ENCODE measurements around the gene MCC.
"Not testable (repeated sequence)": the region's sequence is repeated elsewhere in the genome, so short reads cannot be mapped to it uniquely, and the experiment has no call there.

The MCC gene

GRCh38 chr5:113405530-113405929, 82.7 kb downstream of the MCC start:
- DNase-seq, result no peak

- DNase-seq, result no peak
Measured at GRCh38 chr5:113404269-113404668, 84.0 kb downstream of the MCC start.

DNA sequence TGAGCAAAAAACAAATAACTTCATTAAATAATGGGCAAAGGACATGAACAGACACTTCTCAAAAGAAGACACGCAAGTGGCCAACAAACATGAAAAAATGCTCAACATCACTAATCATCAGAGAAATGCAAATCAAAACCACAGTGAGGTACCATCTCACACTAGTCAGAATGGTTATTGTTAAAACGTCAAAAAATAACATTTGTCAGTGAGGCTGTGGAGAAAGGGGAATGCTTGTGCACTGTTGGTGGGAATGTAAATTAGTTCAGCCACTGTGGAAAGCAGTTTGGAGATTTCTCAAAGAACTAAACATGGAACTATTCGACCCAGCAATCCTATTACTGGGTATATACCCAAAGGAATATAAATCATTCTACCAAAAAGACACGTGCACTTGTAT, 90.3 kb downstream of the MCC start:
- not testable (repeated sequence) for DNase-seq

- no peak for DNase-seq
Measured at GRCh38 chr5:113397046-113397445, 91.2 kb downstream of the MCC start.

- no peak for DNase-seq
Measured at GRCh38 chr5:113394658-113395057, 93.6 kb downstream of the MCC start.

- no peak for DNase-seq
Measured at GRCh38 chr5:113390224-113390623, 98.0 kb downstream of the MCC start.

GRCh38 chr5:113389116-113389515, 99.1 kb downstream of the MCC start:
- no peak for DNase-seq

- DNase-seq, result no peak
Measured at GRCh38 chr5:113387844-113388243, 100.4 kb downstream of the MCC start.

DNA sequence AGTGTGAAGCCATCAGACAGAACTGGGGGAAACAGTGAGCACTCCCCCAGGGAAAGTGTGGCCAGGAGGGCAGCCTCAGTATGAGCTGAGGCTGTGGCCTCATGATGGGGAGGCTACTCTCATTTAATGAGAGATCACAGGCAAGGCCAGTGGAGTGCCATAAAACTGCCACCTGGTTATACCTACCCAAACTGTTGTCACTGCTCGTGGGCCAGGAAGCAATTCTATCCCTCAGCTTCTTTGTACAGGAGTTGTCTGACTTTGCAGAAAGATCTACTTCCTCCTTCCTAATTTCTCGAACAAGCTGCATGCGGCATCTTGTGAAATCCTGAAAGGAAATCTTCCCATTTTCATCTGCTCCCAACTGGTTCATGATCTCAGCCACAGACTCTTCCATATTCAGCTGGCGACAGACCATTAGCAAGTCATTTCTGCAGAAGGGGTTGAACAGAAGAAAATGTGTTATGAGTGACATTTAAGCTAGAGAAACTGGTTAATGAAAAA, 103.4 kb downstream of the MCC start:
- no peak for DNase-seq

- DNase-seq, result no peak
Measured at GRCh38 chr5:113382731-113383130, 105.5 kb downstream of the MCC start.

DNA sequence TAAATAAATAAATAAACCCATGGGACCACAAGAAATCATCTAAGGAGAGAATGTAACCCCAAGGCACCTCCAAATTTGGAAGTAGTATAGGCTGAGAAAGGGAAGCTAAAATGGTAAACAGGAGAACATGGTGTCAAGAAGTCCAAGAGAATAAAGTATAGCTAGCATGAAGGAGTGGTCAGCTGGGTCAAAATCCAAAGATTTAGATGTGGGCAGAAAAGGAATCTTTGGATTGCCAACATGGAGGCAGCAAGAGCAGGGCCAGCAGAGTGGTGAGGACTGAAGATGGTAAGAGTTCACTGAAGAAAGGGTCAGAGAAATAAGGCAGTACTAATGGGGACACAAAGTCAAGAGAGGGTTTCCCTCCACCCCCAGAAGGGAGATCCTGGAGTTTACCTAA, 106.5 kb downstream of the MCC start:
- DNase-seq, result no peak

- no peak for DNase-seq
Measured at GRCh38 chr5:113380807-113381326, 107.4 kb downstream of the MCC start.

- no peak for DNase-seq
Measured at GRCh38 chr5:113379936-113380806, 108.1 kb downstream of the MCC start.

DNA sequence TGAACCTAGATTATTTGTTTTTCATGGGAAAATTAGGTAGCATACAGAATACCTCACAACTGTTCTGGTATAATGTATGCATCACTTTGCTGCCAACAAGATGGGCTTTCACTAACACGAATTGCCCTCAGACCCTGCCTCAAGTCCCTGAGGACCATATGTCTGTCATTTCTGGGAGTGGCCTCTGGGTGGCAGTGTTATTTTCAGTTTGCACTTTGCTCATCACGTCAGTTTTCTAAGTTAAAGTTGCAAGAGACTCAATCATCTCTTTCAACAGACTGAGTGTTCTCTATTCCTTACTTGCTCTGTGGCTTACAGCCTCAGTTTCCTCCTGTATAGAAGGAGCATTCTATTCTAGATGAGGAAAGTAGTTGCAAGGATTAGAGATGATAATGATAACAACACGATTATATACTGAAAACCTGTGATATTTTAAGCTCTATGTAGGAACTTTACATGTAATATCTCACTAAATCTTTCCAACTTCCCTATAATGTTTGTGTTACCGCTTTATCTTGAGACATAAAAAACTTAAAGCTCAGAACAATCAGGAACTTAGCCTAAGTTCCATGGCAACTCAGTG, 109.2 kb downstream of the MCC start:
- peak; percentile 33 for DNase-seq

- DNase-seq, result no peak
Measured at GRCh38 chr5:113378514-113378913, 109.7 kb downstream of the MCC start.

DNA sequence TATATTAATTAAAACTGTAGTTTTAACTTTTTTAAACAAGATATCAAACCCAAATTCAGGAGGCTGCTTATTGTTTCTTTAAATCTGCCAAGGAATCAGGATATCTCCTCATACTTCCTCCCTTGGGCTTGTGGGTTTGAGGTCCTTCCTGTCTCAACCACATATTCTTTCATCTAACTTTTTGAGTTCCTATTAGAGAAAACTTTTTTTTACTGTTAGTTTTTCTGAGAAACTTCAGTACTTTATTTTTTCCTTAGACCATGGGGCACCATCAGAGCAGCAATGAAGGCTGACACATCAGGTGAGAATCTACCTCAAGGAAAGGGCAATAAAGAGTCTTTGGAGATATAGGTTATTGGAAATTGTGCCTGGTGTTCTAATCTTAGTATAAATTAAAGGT, 110.2 kb downstream of the MCC start:
- no peak for DNase-seq

DNA sequence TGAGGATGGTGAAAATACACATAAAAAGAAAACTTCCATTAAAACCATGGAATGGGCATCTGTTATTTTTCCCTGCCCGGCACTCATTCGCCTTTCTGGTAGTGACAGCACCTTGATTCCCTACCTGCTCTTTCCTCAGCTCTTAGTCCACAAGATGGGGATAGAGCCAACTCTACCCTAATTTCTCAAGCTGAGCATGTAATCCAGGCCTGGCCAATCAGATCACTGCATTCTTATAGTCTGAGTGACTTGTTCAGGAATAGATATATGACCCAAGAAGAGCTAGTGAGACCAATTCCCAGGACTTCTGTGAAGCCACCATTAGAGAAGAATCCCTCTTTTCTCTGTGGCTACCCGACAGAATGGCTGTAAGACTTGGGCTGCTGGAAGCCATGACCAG, 111.6 kb downstream of the MCC start:
- DNase-seq, result no peak

GRCh38 chr5:113375480-113376060, 112.7 kb downstream of the MCC start:
- no peak for DNase-seq

DNA sequence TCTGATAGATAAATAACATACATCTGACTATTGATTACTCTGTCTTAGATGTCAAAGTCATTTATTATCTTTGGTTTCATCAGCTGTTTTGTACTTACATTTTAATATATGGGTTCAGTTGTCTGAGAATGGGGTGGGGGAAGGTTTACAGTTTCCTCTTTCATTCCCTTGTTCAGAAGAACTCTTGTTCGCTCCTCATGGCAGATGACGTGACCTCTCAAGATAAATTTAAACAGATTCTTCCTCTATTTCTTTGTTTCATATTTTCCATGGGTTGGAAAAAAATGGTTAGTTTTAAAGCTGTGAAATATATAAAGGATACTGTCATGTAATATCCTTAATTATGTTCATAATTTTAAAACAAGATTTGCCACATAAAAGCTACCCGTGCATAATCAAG, 114.8 kb downstream of the MCC start:
- DNase-seq, result no peak

DNA sequence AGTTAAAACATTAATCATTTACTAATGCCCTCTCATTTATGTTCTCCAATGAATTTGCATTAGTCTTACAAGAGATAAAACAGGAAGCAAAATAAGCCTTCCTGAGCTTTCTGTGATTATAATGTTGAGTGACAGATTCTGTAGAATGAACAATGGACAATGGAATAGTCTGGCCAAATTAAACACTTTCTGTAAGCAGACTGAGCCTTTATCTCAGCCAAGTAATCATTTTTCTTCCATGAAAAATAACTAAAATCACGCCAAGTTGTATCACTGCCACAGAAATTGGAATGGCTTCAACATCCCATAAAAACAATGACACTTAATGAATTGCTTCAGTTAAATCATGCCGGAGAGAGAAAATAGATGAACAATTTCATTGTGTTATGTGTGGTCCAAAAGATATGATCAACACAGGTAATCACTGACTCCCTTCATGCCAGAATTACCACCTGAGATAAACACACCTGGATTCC, 116.5 kb downstream of the MCC start:
- DNase-seq, result no peak

DNA sequence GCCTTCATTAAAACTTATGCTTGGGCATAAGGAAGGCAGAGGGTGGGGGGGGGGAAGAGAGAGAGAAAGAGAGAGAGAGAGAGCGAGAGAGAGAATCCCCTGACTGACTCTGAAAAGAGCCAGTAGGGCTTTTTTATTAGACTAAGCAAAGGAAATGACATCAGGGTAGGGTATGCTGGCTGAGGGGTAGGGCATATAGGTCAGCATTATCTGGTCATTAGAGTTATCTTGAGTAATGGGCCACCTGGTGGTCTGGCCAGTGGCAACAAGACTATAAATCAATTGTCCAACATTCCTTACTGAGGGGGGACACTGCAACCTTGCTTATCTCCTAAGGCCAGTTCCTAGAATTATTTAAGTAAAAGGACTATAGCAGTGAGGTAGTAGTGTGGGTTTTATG, 120.7 kb downstream of the MCC start:
- no peak for DNase-seq

- no peak for DNase-seq
Measured at GRCh38 chr5:113364466-113364865, 123.8 kb downstream of the MCC start.

DNA sequence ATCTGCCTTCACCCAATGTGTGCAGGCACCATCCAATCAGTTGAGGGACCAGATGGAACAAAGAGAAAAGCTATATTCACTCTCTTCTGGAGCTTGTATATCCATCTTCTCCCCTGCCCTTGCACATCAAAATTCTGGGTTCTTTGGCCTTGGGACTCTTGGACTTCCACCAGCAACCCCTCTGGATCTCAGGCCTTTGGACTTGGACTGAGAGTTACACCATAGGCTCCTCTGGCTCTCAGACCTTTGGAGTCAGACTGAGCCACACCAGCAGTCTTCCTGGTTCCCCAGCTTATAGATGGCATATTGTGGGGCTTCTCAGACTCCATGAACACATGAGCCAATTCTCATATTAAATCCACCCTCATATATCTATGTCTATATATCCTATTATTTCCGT, 126.6 kb downstream of the MCC start:
- DNase-seq, result no peak

DNA sequence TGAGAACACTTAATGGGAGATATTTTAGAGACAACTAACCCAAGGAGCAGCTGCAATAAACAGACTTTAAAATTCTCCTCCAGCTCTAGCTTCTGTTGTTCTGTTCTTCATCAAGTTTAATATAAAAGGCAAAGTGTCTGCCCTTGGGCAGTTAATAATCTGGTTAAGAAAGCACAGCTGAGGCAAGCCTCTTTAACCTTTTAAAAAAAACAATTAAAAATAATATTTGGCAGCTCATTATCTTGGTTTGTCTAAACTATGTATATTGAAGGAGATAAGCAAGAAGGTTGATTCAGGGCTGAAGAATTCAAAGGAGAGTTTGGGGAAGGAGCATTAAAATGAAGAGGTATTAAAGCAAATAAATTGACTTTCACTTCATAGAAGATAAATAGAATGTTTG, 128.8 kb downstream of the MCC start:
- no peak for DNase-seq

All from T-helper 9 cell (primary cell).